Right lobe of liver (tissue), 4 donors: Measurements from ENCODE around the gene INTS1.

Experiments used
- POLR2A ChIP-seq: fragments of 450-650 bp; IDR thresholded peaks from one replicate; pipeline ENCODE4 v1.6.1; 2017; ENCODE audit warnings: antibody characterized with exemption, mild to moderate bottlenecking
- TF ChIP-seq, protein P1 (sequence below), 4 donors: fragments of 200-600 bp in 3 of 4; fragments of 450-650 bp in 1 of 4; IDR thresholded peaks; one replicate each; pipeline versions ENCODE4 v1.5.1 to v1.8.0; 2016 to 2022; ENCODE audit warnings: antibody characterized with exemption in 4 of 4, mild to moderate bottlenecking in 2 of 4
- donor health status: DM: no; HTN: no; CAD: no.
- donor health status: DM: no; HTN: no; CAD: no.
- donor health status: DM: no; HTN: yes; CAD: no.

DNA sequence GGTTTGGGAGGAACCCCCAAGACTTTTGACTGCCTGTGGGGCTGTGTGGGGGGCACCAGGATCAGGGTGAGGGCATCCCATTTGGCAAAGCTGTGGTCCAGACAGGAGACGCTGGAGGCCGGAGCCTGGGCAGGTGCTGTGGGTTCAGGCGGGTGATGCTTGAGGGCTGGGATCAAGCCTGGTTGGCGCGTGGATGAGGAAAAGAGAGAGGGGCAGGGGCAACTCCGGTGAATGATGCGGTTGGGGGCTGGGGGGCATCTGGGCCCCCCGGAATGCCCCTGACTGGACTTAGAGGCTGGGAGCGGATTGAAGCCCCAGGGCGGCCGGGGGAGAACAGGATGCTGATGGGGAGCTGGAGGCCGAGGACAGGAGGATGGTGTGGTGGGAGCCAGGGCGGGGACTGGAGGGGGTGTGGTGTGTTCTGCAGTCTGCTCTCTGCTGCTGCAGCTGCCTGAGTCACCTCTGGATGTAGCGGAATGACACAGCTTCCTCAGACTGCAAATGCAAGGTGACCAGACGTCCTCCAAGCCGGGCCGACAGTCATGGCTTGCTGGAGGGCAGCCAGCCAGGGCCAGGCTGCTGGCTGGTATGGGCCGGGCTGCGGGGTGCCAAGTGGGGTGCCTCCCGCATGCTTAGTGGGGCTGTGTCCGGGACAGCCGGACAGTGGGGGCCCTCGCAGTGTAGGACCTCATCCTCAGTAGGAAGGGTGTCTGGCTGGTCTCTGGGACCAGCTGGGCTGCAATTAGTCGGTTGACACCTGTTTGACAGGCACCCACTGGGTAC is 29.5 kb upstream of the INTS1 start:
- TF ChIP-seq, protein P1, sequence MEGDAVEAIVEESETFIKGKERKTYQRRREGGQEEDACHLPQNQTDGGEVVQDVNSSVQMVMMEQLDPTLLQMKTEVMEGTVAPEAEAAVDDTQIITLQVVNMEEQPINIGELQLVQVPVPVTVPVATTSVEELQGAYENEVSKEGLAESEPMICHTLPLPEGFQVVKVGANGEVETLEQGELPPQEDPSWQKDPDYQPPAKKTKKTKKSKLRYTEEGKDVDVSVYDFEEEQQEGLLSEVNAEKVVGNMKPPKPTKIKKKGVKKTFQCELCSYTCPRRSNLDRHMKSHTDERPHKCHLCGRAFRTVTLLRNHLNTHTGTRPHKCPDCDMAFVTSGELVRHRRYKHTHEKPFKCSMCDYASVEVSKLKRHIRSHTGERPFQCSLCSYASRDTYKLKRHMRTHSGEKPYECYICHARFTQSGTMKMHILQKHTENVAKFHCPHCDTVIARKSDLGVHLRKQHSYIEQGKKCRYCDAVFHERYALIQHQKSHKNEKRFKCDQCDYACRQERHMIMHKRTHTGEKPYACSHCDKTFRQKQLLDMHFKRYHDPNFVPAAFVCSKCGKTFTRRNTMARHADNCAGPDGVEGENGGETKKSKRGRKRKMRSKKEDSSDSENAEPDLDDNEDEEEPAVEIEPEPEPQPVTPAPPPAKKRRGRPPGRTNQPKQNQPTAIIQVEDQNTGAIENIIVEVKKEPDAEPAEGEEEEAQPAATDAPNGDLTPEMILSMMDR (IDR thresholded peaks at IDR 0.05): no peak
- TF ChIP-seq POLR2A: no peak
